ENCODE results near the gene PCDHGC3. TPM values are rescaled to one million over a fixed set of nuclear protein-coding genes. Genes with fewer than 3 reads are reported as not detected.

Gene PCDHGC3
- total and polyA plus RNA-seq, 3 donors from 2014 or later, result 14.5 to 61.1 (median 29.4) TPM

DNA sequence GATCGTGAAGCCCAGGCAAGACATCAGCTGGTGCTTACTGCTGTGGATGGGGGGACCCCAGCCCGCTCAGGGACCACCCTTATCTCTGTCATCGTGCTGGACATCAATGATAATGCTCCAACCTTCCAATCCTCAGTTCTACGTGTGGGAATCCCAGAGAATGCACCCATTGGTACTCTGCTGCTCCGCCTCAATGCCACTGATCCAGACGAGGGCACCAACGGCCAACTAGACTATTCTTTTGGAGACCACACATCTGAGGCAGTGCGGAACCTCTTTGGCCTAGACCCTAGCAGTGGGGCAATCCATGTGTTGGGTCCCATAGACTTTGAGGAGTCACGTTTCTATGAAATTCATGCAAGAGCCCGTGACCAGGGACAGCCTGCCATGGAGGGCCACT, 14.1 kb downstream of the PCDHGC3 start:
- Histone ChIP-seq H3K4me1 (peaks cover 17% of the 10 kb centered on the region), H3K4me3 (no peak overlapping the region), H3K9me3 (no peaks in the 10 kb centered on the region), H3K27ac (no peak overlapping the region), H3K36me3 (ENCODE audit: low read depth, missing control alignments) (no peaks in the 10 kb centered on the region), H3K27me3 (no peaks in the 10 kb centered on the region)
- DNase-seq, result no peak
- no peak for TF ChIP-seq POLR2A (IDR thresholded peaks at IDR 0.05)
- TF ChIP-seq, protein P1, sequence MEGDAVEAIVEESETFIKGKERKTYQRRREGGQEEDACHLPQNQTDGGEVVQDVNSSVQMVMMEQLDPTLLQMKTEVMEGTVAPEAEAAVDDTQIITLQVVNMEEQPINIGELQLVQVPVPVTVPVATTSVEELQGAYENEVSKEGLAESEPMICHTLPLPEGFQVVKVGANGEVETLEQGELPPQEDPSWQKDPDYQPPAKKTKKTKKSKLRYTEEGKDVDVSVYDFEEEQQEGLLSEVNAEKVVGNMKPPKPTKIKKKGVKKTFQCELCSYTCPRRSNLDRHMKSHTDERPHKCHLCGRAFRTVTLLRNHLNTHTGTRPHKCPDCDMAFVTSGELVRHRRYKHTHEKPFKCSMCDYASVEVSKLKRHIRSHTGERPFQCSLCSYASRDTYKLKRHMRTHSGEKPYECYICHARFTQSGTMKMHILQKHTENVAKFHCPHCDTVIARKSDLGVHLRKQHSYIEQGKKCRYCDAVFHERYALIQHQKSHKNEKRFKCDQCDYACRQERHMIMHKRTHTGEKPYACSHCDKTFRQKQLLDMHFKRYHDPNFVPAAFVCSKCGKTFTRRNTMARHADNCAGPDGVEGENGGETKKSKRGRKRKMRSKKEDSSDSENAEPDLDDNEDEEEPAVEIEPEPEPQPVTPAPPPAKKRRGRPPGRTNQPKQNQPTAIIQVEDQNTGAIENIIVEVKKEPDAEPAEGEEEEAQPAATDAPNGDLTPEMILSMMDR (IDR thresholded peaks at IDR 0.05), result no peak
- WGBS, 2 donors, result 92 to 94% methylated on average over 10 of the region's 10 CpGs
- intact Hi-C loops (cut with DNase I; ENCODE audit: low total_unique reads), result no loop called here

DNA sequence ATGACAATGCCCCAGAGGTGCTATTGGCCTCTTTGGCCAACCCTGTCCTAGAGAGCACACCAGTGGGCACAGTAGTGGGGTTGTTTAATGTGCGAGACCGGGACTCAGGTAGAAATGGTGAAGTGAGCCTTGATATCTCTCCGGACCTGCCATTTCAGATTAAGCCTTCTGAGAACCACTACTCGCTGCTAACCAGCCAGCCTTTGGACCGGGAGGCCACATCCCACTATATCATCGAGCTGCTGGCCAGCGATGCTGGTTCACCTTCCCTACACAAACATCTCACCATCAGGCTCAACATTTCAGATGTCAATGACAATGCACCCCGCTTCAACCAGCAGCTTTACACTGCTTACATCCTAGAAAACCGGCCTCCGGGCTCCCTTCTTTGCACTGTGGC, 14.5 kb downstream of the PCDHGC3 start:
- DNase-seq, result no peak
- H3K27me3 ChIP-seq, result no peaks in the 10 kb centered on the region
- no peak overlapping the region for H3K27ac ChIP-seq
- intact Hi-C loops (cut with DNase I; ENCODE audit: low total_unique reads), result no loop called here
- H3K4me3 ChIP-seq, result no peak overlapping the region
- TF ChIP-seq, protein P1 (IDR thresholded peaks at IDR 0.05), result no peak
- TF ChIP-seq POLR2A (IDR thresholded peaks at IDR 0.05), result no peak
- no peaks in the 10 kb centered on the region for H3K36me3 ChIP-seq (ENCODE audit: low read depth, missing control alignments)
- H3K4me1 ChIP-seq, result peaks cover 21% of the 10 kb centered on the region
- 91 to 92% methylated on average over 10 of the region's 10 CpGs for WGBS, 2 donors
- H3K9me3 ChIP-seq, result no peaks in the 10 kb centered on the region

DNA sequence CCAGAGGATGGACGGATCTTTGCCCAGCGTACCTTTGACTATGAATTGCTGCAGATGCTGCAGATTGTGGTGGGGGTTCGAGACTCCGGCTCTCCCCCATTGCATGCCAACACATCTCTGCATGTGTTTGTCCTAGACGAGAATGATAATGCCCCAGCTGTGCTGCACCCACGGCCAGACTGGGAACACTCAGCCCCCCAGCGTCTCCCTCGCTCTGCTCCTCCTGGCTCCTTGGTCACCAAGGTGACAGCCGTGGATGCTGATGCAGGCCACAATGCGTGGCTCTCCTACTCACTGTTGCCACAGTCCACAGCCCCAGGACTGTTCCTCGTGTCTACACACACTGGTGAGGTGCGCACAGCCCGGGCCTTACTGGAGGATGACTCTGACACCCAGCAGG, 15.0 kb downstream of the PCDHGC3 start:
- no peak for DNase-seq
- no peaks in the 10 kb centered on the region for H3K36me3 ChIP-seq (ENCODE audit: low read depth, missing control alignments)
- intact Hi-C loops (cut with DNase I; ENCODE audit: low total_unique reads), result no loop called here
- no peak overlapping the region for H3K27ac ChIP-seq
- no peaks in the 10 kb centered on the region for H3K9me3 ChIP-seq
- TF ChIP-seq, protein P1 (IDR thresholded peaks at IDR 0.05), result no peak
- TF ChIP-seq POLR2A (IDR thresholded peaks at IDR 0.05), result no peak
- peaks cover 22% of the 10 kb centered on the region for H3K4me1 ChIP-seq
- H3K27me3 ChIP-seq, result no peaks in the 10 kb centered on the region
- H3K4me3 ChIP-seq, result no peak overlapping the region
- 64 to 89% methylated on average over 12 to 13 of the region's 13 CpGs for WGBS, 2 donors

DNA sequence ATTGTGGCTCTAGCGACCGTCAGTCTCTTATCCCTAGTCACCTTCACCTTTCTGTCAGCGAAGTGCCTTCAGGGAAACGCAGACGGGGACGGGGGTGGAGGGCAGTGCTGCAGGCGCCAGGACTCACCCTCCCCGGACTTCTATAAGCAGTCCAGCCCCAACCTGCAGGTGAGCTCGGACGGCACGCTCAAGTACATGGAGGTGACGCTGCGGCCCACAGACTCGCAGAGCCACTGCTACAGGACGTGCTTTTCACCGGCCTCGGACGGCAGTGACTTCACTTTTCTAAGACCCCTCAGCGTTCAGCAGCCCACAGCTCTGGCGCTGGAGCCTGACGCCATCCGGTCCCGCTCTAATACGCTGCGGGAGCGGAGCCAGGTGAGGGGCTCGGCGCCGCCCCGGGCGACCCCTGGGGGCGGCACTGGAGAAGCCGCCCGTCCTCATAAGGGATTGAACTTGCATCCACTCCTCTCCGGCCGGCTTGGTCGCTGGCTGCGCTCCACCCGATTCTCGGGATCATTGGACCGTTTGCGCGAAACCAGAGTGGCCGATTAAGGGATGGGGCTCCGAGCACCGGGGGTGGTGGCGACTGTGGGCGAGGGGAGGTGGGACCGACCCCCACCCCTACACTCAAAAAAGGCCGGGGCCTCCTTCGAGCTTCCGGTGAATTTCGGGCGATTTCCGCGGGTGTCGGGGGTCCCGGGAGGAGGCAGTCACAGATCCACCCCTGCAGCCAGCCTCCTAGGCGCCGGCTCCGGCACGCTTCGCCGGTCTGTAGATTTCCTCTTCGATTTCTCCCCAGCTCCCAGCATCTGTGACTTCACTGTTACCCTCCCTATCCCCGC, 15.8 kb downstream of the PCDHGC3 start:
- TF ChIP-seq POLR2A (IDR thresholded peaks at IDR 0.05), result no peak
- TF ChIP-seq, protein P1 (IDR thresholded peaks at IDR 0.05), result no peak
- Histone ChIP-seq H3K4me3 (peak overlapping the region; percentile 2 to 27), H3K27ac (no peak overlapping the region), H3K9me3 (no peaks in the 10 kb centered on the region), H3K4me1 (peaks cover 28% of the 10 kb centered on the region), H3K27me3 (no peaks in the 10 kb centered on the region), H3K36me3 (ENCODE audit: low read depth, missing control alignments) (no peaks in the 10 kb centered on the region)
- intact Hi-C loops (cut with DNase I; ENCODE audit: low total_unique reads), result no loop called here
- DNase-seq, result no peak
- WGBS, 2 donors, result 60 to 75% methylated on average over 15 to 65 of the region's 66 CpGs

Measured in testis (tissue), 3 donors.